Measurements from ENCODE around the gene RPUSD1. TPM values are rescaled to one million over a fixed set of nuclear protein-coding genes. Genes with fewer than 3 reads are reported as not detected.
A peak's percentile ranks its signal among the peaks of the same experiment; 100 is the strongest.

The RPUSD1 gene
- total RNA-seq, 5 donors from 2014 or later (not counting 1 experiment from before 2014, with no cell fraction given), result 16.0 to 35.3 (median 34.5) TPM

DNA sequence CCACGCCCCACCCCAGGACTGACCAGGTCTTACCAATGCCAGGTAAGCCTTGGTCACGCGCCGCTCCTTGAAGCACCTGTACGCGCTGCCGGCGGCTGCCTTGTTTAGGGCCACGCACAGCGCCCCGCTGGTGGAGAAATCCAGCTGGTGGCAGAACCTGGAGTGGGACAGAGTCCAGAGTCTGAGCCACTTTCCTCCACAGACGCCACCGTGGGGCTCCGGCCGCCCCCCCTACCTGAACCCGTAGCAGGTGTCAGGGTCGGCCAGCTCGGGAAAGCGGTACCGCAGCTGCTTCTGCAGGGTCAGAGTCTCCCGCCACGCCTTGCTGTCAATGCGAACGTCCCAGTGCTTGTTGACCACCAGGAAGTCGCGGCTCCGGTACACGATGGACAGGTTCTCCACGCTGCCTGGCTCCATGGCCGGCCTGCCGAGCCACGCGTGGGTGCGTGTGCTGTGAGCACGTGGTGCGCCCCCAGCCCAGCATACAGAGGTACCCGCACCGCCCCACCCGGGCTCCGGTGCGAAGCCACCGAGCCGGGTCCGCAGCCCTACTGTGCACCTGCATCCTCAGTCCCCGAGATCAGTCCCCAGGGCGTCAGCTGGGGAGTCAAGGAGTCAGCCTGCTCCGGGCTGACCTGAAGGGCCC is 737 bp downstream of the RPUSD1 start:
- WGBS (ENCODE audit: insufficient coverage), result 43% methylated on average over 46 of the region's 47 CpGs

DNA sequence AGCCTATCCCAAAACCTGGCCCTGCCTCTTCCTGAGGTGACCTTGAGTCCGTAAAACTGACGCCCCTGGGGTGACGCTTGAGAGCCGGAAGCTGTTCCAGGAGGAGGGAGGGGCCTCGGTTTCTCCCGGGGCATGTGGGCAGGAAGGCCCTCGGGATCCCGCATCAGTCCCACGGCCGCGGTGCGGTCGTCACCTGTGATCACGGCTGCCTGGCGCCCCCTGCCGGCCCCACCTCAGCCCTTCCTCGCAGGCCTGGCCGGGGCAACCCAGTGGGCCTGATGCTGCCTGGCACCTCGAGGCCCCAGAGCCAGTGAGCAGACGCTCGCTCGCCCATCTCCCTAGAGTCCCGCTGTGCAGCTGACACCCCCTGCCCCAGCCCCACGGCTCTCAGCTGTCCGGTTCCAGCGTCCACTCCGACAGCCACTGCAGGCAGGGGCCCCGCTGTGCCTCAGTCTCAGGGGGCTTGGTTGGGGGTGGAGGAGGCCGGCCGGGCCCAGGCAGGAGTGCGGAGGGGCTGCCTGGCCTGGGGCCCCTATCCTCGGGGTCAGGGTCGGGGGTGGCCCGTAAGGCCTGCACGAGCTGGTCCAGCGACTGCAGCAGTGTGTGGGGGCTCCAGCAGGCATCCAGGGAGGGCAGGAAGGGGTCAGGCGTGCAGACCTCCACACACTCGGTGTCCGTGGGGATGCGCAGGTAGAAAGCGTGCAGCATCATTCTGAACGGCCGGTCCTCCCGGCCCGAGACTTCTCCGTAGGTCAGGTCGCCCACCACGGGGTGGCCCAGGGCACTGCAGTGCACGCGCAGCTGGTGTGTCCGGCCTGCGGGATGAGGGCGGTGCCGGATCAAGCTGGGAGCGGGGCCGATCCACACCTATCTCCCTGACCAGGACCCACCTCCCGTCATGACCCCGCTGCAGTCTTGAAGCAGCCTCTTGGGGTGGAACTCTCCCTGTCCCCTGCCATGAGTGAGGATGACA is 2.3 kb downstream of the RPUSD1 start:
- peaks cover 5 to 37% of the 10 kb centered on the region in 2 experiments for H3K4me1 ChIP-seq (ENCODE audit: control insufficient read depth in 1 of 2, extremely low read depth in 1 of 2, insufficient read depth in 2 of 2, low read length in 2 of 2)
- no peaks in the 10 kb centered on the region for H3K9me3 Mint-ChIP-seq
- DNase-seq, result peak; percentile 32 to 84 (median 64)
- peaks cover 0 to 25% of the 10 kb centered on the region in 2 experiments for H3K27me3 ChIP-seq (replicated peaks in 1 of 2; ENCODE audit: control insufficient read depth in 2 of 2, extremely low read depth in 1 of 2, insufficient read depth in 2 of 2, low read length in 1 of 2)
- WGBS (ENCODE audit: insufficient coverage), result 62% methylated on average over 50 of the region's 58 CpGs
- H3K4me1 Mint-ChIP-seq, result peaks cover 0 to 15% (median 8%) of the 10 kb centered on the region in 3 donors
- POLR2A ChIA-PET, result no interaction called here
- H3K36me3 Mint-ChIP-seq, result no peaks in the 10 kb centered on the region
- no peak overlapping the region for H3K4me3 ChIP-seq (ENCODE audit: control insufficient read depth in 1 of 2, extremely low read depth in 1 of 2, low read length in 1 of 2)
- ATAC-seq (replicated peaks in 1 of 4), result peak in 1 of 4 experiments; percentile 19
- H3K27ac ChIP-seq (ENCODE audit: low read length), result no peak overlapping the region
- no peak overlapping the region for H3K27ac Mint-ChIP-seq
- CTCF ChIA-PET, result interaction anchor here in 1 of 2 donors (1.0 kb wide), 1 partner anchor 74 kb away, joined by 3 read pairs; no protein-coding TSS in a partner anchor
- H3K27me3 Mint-ChIP-seq, result no peaks in the 10 kb centered on the region
- no peaks in the 10 kb centered on the region for H3K9me3 ChIP-seq
- H3K4me3 Mint-ChIP-seq, result peak overlapping the region; percentile 72 to 85 (median 83)
- H3K36me3 ChIP-seq (ENCODE audit: control insufficient read depth in 2 of 2, extremely low read depth in 1 of 2, insufficient read depth in 1 of 2, low read length in 1 of 2), result peaks cover 2 to 9% of the 10 kb centered on the region in 2 donors

More for the DNA sequence above, 737 bp downstream of the RPUSD1 start:
- Histone ChIP-seq H3K9me3 (no peaks in the 10 kb centered on the region), H3K27me3 (replicated peaks in 1 of 2; ENCODE audit: control insufficient read depth in 2 of 2, extremely low read depth in 1 of 2, insufficient read depth in 2 of 2, low read length in 1 of 2) (peaks cover 0 to 10% of the 10 kb centered on the region in 2 experiments), H3K4me1 (ENCODE audit: control insufficient read depth in 1 of 2, extremely low read depth in 1 of 2, insufficient read depth in 2 of 2, low read length in 2 of 2) (peaks cover 5 to 37% of the 10 kb centered on the region in 2 experiments), H3K4me3 (ENCODE audit: control insufficient read depth in 1 of 2, extremely low read depth in 1 of 2, low read length in 1 of 2) (peak overlapping the region; percentile 69 to 90), H3K27ac (ENCODE audit: low read length) (no peak overlapping the region), H3K36me3 (ENCODE audit: control insufficient read depth in 2 of 2, extremely low read depth in 1 of 2, insufficient read depth in 1 of 2, low read length in 1 of 2) (peaks cover 9% of the 10 kb centered on the region in 2 donors)
- Mint-ChIP-seq H3K4me3 (peak overlapping the region; percentile 83 to 85 (median 84)), H3K27me3 (no peaks in the 10 kb centered on the region), H3K9me3 (no peaks in the 10 kb centered on the region), H3K4me1 (peaks cover 0 to 18% (median 8%) of the 10 kb centered on the region in 3 donors), H3K27ac (peak overlapping the region; percentile 55 to 64), H3K36me3 (peaks cover 6% of the 10 kb centered on the region)
- DNase-seq (no peak), ATAC-seq (replicated peaks in 1 of 4) (no peak)
- ChIA-PET POLR2A (no interaction called here), CTCF (no interaction called here)

DNA sequence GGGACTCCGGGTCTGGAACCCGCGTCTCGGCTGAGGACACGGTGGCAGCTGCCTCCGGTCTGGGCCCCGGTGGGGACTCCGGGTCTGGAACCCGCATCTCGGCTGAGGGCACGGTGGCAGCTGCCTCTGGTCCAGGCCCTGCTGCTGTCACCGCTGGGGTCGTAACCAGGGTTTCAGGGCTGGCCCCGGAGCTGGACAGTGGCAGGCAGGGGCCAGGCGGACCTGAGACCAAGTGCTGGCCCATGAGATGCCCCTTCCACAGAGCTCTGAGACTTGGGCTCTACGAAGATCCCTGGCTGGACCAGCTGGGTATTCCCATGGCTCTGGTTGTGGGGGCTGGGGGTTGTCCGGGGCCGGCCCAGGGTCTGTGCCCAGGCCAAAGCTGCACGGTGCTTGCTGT is 3.8 kb downstream of the RPUSD1 start:
- Mint-ChIP-seq H3K4me3 (no peak overlapping the region), H3K4me1 (peaks cover 0 to 14% (median 8%) of the 10 kb centered on the region in 3 donors), H3K27me3 (peaks cover 0 to 4% of the 10 kb centered on the region in 2 donors), H3K9me3 (no peaks in the 10 kb centered on the region), H3K27ac (no peak overlapping the region), H3K36me3 (no peaks in the 10 kb centered on the region)
- H3K27ac ChIP-seq (ENCODE audit: low read length), result no peak overlapping the region
- peaks cover 5 to 35% of the 10 kb centered on the region in 2 experiments for H3K4me1 ChIP-seq (ENCODE audit: control insufficient read depth in 1 of 2, extremely low read depth in 1 of 2, insufficient read depth in 2 of 2, low read length in 2 of 2)
- peaks cover 0 to 9% of the 10 kb centered on the region in 2 donors for H3K36me3 ChIP-seq (ENCODE audit: control insufficient read depth in 2 of 2, extremely low read depth in 1 of 2, insufficient read depth in 1 of 2, low read length in 1 of 2)
- H3K27me3 ChIP-seq (replicated peaks in 1 of 2; ENCODE audit: control insufficient read depth in 2 of 2, extremely low read depth in 1 of 2, insufficient read depth in 2 of 2, low read length in 1 of 2), result peaks cover 0 to 36% of the 10 kb centered on the region in 2 experiments
- CTCF ChIA-PET, result interaction anchor here in 1 of 2 donors (1.0 kb wide), 1 partner anchor 72 kb away, joined by 3 read pairs; no protein-coding TSS in a partner anchor
- DNase-seq (no peak), ATAC-seq (replicated peaks in 1 of 4) (no peak)
- WGBS (ENCODE audit: insufficient coverage), result 97% methylated on average over 19 of the region's 19 CpGs
- no peaks in the 10 kb centered on the region for H3K9me3 ChIP-seq
- POLR2A ChIA-PET, result no interaction called here
- H3K4me3 ChIP-seq (ENCODE audit: control insufficient read depth in 1 of 2, extremely low read depth in 1 of 2, low read length in 1 of 2), result no peak overlapping the region

DNA sequence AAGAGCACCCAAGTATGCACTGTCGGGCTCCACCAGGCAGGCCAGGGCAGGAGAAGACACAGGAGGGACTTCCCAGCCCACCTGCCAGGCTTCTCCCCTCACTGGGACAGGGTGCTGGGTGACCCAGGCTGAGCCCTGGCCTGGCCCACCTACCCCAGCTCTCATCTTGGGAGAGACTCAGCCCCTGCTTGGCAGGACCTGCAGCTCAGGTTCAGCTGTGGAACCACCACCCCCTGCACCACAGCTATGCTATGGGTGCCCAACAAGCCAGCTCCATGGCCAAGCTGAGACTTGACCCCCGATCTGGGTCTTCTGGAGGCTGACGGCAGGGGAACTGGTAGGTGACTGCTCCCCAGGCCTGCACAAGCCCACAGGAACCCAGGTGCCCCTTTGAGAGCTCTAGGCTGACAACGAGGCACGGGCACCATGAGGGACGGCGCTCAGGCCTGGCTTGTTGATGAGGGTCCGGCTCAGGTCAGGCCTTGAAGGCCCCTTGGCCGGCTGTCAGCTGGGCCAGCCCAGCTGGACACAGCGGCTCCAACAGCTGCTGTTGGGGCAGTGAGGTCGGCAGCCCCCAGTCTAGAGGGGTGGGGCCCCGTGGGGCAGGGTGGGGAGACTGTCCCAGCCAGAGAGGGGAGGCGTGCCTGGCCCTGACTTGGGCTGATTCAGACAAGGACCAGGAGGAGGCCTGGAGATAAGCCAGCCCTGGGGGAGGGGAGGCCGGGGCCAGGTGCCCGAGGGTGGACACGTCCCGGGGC is 4.6 kb downstream of the RPUSD1 start:
- ChIA-PET CTCF (no interaction called here), POLR2A (no interaction called here)
- Mint-ChIP-seq H3K27me3 (peaks cover 0 to 4% of the 10 kb centered on the region in 2 donors), H3K36me3 (no peaks in the 10 kb centered on the region), H3K4me1 (peaks cover 0 to 14% (median 8%) of the 10 kb centered on the region in 3 donors), H3K27ac (no peak overlapping the region), H3K9me3 (no peaks in the 10 kb centered on the region), H3K4me3 (no peak overlapping the region)
- no peak overlapping the region for H3K27ac ChIP-seq (ENCODE audit: low read length)
- H3K4me1 ChIP-seq (ENCODE audit: control insufficient read depth in 1 of 2, extremely low read depth in 1 of 2, insufficient read depth in 2 of 2, low read length in 2 of 2), result peaks cover 2 to 26% of the 10 kb centered on the region in 2 experiments
- 76% methylated on average over 16 of the region's 17 CpGs for WGBS (ENCODE audit: insufficient coverage)
- no peak for ATAC-seq (replicated peaks in 1 of 4)
- H3K4me3 ChIP-seq (ENCODE audit: control insufficient read depth in 1 of 2, extremely low read depth in 1 of 2, low read length in 1 of 2), result no peak overlapping the region
- no peaks in the 10 kb centered on the region for H3K9me3 ChIP-seq
- H3K27me3 ChIP-seq (replicated peaks in 1 of 2; ENCODE audit: control insufficient read depth in 2 of 2, extremely low read depth in 1 of 2, insufficient read depth in 2 of 2, low read length in 1 of 2), result peaks cover 0 to 42% of the 10 kb centered on the region in 2 experiments
- peaks cover 0 to 9% of the 10 kb centered on the region in 2 donors for H3K36me3 ChIP-seq (ENCODE audit: control insufficient read depth in 2 of 2, extremely low read depth in 1 of 2, insufficient read depth in 1 of 2, low read length in 1 of 2)
- DNase-seq, result no peak

DNA sequence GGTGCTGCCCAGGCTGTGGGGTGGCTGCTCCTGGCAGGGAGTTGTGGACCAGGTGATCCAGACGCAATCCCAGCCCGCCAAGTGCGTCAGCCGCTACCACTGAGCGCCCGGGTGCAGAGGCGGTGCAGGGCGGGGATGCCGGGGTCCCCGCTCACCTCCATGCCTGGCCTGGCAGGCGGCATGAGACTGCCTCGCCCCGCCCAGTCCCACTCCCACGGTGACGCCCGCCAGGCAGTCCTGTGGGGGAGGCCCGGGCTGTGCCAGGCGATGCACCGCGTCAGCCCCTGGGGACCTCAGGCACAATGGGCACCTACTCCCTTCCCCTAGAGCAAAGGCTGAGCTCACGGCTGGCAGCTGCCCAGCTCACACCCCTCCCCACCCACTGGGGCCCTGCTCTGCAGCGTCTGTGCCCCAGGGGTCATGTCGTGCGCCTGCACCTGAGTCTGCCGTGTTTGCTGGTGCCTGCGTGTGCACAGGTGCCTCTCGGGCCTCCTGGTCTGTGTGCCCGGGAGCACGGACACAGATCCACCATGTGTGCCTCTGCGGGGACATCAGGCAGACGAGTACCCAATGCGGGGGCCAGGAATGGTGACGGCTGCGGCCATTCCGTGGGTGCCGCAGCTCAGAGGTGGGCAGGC is 5.3 kb downstream of the RPUSD1 start:
- peaks cover 0 to 49% of the 10 kb centered on the region in 2 experiments for H3K27me3 ChIP-seq (replicated peaks in 1 of 2; ENCODE audit: control insufficient read depth in 2 of 2, extremely low read depth in 1 of 2, insufficient read depth in 2 of 2, low read length in 1 of 2)
- H3K4me3 ChIP-seq (ENCODE audit: control insufficient read depth in 1 of 2, extremely low read depth in 1 of 2, low read length in 1 of 2), result no peak overlapping the region
- H3K27me3 Mint-ChIP-seq, result peaks cover 1 to 4% of the 10 kb centered on the region in 2 donors
- H3K9me3 Mint-ChIP-seq, result no peaks in the 10 kb centered on the region
- H3K4me1 Mint-ChIP-seq, result peaks cover 0 to 14% (median 8%) of the 10 kb centered on the region in 3 donors
- DNase-seq (no peak), ATAC-seq (replicated peaks in 1 of 4) (no peak)
- H3K27ac ChIP-seq (ENCODE audit: low read length), result no peak overlapping the region
- no peak overlapping the region for H3K4me3 Mint-ChIP-seq
- ChIA-PET POLR2A (no interaction called here), CTCF (no interaction called here)
- H3K27ac Mint-ChIP-seq, result no peak overlapping the region
- peaks cover 2 to 26% of the 10 kb centered on the region in 2 experiments for H3K4me1 ChIP-seq (ENCODE audit: control insufficient read depth in 1 of 2, extremely low read depth in 1 of 2, insufficient read depth in 2 of 2, low read length in 2 of 2)
- H3K36me3 Mint-ChIP-seq, result no peaks in the 10 kb centered on the region
- peaks cover 0 to 9% of the 10 kb centered on the region in 2 donors for H3K36me3 ChIP-seq (ENCODE audit: control insufficient read depth in 2 of 2, extremely low read depth in 1 of 2, insufficient read depth in 1 of 2, low read length in 1 of 2)
- WGBS (ENCODE audit: insufficient coverage), result 79% methylated on average over 35 of the region's 36 CpGs
- H3K9me3 ChIP-seq, result no peaks in the 10 kb centered on the region

All from T-cell (primary cell).